SKM-1 treated with dmso at 0.1 percent for 144 hours (cell line): ENCODE measurements around the gene ATRN.

Source experiments
- DNase-seq: peaks from one replicate; lab custom pipeline; 2025; ENCODE audit not compliant: unreplicated experiment; lab: John Stamatoyannopoulos, UW

Gene ATRN

DNA sequence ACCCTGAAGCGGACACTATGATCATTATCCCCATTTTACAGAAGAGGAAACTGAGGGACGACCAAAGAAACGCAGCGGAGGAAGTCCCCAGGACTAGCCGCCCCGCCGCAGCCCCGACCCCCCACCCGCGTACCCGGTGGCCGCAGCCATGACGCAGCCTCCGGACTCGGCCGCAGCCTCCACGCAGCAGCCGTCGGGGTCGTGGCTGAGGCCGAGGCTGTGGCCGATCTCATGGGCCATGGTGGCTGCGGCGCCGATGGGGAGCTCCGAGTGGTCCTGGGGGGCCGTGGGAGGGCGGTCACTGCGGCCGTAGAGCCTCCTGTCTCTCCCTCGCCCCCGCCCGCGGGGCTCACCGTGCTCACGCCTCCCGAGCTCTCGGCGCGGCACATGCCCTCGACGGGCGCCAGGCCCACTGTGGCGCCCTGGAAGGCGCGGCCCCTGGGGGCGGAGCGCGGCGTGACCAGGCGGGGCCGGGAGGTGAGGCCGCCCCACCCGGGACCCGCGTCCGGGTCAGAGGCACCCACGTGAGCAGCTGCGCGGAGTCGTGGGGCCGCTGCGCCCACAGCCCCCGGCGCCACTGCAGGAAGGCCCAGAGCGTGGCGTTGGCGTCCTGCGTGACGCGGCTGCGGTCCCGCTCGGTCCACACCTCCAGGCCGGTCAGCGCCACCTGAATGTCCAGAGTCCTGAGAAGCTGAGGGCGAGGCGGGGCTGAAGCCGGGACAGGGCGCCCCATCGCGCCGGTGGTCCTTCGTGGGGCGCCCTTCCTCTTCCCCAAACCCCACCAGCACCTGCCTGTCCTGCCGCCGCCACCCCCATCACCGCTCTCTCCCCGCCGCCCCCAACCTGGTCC is 202.6 kb downstream of the ATRN start:
- DNase-seq: no peak

DNA sequence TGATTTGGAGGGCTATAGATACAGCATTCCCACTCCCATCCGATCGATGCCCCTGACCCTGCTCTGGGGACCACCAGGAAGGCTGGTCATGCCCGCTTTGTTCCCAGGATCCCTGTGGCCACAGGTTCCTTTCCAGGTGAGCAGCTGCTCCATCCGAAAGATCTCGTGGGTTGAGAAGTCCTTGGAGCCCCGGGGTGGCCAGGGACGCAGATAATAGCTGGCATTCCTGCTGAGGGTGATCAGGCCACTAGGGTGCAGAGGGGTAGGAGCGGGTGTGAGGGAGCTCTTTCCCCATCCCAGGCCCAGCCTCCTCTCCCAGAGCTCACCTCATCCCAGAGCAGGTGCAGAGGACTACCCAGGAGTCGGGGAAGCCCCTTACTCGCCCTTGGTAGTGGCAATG is 203.6 kb downstream of the ATRN start:
- DNase-seq: no peak

DNA sequence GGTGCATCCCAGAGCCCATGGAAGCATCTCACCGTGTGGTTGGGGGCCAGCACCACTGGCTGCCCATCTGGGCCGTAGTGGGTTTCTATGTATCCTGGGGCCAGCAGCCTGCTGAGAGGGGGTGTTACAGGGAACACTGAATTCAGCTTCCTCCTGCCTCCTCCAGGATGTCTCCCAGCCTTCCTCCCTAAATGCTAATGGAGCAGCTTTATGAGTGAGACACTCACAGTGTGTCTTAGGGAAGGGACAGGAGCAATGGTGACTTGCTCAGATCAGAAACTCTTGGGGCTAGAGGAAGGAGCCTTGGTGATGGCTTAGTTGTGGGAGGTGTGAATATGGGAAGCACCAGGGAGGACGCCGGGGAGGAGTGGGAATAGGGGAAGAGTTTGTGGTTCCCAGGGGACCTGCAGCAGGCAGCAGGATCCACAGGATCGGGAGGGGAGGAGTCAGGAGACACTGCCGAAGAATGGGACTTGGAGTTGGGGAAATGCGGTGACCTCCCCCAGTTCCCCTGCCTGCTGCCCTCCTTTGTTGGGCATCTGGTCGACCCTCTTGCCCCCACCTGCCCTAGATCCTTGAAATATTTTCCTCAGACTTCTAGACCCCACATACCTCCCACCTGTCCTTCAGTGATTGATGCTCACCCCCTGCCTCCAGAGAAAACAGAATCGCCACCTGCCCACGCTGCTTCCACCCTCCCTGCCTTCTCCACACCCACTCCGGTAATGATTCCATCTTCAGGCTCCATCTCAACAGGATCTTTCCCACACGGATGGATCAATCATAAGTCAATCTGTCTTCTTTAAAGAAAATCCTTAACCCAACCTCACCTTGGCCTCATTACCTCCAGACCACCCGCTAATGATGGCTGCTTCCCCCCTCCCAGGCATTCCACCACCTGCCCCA is 204.4 kb downstream of the ATRN start:
- DNase-seq: no peak

DNA sequence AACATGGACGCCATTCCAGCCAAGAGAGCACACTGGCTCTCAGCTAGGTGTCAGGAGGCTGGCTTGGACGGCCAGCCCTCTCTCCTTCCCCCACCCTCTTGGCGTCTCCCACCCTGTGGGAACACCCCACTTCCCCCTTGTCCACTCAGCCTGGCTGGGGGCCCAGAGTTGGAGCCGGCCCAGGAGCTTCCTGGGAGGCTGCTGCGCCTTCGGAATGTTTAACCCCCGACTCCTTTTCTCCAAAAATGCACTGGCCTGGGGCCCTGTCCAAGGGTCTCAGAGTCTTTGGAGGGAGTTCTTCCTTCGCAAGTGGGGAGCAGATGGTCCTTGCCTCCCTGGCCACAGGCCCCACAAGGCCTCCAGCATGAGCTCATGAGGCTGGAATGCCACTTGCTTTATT is 206.9 kb downstream of the ATRN start:
- DNase-seq: no peak

DNA sequence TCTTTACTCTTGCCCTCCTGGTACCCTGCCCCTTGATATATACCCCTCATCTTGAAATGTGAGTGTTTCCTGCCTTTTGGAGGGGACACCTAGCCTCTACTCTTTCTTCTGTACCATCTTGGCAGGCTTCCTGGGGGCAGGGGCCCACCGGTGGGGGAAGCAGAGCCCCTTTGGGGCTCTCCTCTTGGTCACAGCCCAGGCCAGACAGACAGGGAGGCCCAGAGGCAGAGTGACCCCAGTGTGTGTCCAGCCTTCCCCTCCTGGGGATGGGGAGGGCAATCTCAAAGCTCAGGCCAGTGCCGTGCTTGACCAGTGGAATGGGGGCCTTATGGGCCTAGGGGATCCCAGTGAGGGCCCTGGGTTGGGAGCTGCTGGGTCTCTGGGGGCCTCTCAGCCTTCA is 207.4 kb downstream of the ATRN start:
- DNase-seq: no peak

DNA sequence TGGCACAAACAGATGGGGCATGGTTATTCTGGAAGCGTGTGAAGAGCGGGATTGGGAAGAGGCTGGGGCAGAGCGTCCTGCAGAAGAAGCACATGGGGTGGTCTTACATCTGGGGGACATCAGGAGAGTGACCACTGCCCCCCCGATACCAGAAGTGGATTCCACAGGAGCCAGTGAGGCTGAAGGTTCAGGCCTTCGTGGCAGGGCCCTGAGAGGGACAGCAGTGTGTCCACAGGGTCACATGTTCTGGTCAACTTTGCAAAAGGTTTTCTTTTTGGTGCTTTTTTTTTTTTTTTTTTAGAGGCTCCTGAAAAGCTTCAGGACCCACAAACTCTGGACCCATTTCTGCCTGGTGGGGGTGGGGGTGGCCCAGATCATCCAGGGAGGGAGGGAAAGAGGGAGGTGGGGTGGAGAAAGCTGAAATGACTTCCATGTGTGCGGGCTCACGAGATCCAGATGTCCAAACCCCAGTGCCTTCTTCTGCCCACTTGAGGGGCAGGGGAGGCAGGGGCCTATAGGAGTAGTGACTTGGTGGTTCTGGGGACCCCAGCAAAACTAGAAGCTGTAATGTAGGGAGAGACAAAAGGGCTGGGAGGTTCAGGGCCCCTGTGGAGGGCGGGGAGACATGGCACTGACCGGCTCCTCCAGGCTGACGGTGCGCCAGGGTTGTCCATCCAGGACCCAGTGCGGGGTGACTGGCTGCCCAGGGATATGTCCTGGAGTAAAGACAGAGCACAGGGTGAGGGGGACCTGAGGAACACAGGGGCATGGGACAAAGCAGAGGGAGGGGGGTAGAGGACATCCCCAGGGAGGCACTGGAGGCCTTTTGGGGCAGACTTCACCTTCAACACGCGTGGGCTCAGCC is 208.3 kb downstream of the ATRN start:
- no peak for DNase-seq

DNA sequence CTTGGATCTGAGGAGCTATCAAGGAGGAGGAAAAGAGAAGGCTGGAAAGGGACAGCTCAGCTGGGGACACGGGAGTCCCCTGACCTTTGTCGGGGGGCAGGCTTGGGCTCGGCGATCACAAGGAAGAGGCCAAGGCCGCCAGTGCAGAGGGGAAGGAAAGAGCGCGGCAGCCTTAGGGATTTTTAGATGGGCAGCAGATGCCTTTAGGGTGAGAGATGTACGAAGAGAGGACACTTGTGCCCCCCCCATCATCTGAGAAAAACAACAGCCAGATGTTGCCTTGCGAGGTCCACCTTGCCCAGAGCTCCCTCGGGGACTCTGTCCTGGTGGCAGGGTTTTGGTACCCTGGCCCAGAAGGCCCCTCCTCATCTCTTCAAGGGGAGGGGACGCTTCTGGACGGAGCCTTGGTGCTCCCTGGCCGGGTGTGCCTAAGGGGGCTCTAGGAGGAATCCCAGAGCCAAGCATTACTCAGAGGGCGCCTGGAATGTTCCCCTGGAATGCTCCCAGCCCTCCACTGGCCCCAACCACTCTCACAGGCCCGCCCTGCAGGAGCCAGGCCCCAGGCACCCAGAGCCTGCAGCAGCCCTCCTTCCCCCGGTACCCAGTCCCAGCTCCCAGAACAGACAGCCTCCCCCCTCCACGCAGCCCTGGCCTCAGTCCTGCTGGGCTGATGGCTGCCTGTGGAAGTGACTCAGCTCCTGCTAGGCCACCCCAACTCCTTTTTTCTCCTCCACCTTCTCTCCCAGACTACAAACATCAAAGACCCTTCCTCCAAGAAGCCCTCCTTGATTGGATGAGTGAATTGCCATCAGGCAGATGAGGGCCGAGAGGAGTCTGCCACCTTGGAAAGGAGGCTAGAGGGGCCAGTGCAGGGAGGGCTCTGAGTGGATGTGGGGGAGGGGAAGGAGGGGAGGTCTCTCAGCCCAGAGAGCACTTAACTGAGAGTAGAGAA is 209.2 kb downstream of the ATRN start:
- DNase-seq: no peak

DNA sequence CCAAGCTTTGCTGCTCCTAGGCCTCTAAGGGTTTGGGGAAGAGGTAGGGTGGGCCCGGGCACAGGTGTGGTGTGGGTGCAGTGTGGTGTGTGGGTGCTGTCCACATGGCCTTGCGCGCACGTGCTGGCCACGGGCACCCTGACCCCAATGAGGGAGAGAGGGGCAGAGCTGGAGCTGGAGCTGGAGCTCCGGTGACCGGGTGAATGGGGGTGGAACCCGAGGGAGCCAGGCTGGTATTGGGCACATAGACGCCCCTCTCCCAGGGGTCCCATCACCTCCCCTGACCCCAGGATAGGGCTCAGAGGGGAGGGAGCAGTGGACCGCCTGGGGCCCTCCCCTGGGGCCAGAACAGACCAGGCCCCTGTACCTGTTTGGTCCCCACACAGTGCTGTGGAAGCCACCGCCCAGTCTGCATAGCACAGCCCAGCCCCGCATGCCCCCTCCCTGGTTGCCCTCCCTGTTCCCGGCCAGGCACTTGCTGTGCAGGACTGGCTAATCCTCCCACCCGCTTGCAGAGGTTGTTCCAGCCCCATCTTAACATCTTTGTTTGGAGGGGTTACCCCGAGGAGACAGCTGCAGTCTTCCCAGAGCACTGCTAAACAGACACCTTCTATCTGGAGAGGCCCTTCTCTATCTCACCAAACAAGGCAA is 210.0 kb downstream of the ATRN start:
- DNase-seq: no peak

DNA sequence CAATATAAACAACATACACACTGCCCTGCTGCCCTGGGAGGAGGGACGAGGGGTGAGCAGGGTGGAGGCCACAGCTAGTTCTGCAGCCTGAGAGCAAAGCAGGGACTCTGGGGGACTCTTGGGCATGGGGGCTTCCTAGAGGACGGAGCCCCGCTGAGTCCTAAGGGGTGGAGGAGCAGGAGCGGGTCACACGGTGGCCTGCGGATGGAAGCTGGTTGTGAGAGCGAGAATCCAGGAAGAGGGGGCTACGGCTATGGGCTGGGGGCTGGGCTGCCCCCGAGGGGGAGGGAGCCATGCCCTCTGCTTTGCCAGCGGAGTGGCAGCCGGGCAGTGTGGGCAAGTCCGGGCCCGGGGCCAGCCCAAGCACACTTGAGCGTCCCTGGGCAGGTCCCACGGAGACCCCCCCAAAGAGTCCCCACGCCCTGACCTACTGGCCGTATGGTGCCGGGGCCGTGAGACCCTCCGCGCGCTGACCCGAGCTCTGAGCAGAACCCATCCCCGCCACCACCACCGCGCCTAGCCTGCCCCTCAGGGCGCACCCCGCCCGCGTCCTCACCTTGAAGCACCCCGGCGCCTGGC is 210.6 kb downstream of the ATRN start:
- no peak for DNase-seq

DNA sequence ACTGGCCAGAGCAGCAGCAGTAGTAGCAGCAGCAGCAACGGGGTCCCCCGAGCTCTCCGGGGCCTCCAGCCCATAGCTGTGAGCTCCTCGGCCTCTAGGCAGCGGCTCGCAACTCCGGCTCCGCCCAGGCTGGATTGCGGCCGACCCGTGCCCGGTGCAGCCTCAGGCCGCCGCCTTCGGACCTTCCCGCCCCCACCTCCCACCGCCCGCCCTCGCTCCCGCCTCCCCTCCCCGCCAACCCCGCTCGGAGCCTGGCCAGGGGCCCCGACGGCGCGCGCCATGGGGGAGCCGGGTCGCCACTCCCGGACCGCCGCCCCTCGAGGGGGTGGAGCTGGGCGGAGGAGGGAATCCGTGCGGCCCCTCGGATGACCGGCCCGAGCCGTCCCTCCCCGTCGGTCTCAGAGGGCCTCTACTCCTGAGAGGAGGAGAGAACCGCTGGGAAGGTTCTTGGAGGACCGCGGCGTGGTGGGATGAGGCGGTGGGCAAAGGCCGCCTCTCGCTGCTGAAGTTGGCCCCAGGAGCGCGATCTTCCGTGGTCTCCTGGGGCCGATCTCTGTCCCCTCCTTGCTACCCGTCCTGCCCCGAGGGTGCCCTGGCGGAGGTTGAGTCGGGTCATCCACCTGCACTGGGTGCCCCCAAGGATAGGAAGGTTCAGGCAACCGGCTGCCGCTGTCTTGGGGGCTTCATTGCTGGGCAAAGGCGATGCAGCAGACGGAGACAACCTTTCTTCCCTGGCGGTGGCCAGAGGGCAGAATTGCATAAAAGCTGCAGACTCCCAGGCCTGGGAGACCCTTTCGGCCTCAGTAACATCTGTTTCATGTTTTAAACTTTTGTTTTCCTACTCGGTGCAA is 211.3 kb downstream of the ATRN start, which contains the start of gene ADAM33:
TSS of gene ADAM33 (minus strand) at position 80 of the 851 bp plus-strand sequence. CDS start at position 74, 6 bp downstream.
- no peak for DNase-seq

DNA sequence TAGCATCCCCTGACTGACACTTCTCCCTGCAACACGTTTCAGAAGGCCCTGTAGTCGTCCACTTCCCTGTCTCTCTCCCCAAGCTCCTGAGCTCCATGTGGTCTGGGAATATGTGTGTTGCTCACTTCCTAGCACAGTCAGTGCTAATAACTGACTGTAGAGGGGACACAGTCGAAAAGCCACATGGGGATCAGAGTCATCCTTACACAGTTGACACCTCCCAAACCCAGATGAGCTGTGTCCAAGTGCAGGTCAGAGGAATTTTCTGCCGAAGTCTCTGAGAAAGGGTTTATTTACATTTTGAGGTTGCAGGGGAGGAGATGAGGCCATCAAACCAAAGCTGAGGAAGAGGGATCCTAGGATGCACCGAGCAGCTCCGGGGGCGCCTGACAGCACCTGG is 214.5 kb downstream of the ATRN start:
- DNase-seq: no peak

DNA sequence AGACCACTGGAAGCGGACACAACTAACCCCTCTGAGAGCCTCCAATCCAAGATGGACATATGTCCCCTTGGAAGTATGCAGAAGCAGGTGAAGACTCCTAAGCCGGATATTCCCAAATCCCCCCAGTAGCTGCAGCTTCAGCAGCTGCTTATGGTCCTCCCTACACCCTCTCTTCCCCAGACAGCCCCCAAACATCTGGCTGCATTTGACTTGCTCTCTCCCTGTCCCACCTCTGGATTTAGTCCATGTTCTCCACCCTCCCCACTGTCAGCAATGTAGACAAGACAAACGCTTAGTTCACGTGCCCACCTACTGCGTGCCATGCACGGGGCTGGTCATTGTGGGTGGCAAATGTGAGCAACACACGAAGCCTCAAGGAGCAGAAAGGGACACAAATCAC is 215.6 kb downstream of the ATRN start:
- no peak for DNase-seq

DNA sequence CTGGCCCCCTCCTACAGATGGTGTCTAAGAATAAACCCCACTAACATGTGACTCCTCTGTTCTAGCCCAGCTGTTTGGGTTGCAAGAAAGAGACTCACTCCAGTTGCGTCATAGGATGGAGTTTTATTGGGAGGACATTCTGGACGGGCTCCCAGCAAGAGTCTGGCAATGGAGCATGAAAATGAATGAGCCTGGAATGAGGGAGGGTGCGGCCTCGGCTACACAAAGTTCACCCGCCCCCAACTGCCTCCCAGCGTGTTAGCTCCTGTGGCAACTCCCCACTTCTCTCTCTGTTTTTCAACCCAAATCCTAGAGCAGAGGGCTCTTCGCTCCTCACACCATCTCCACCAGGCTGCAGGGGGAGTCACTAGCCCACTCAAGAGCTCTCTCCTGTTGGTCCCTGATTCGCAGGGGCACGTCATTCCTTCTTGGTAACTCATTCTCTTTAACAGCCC is 216.1 kb downstream of the ATRN start:
- no peak for DNase-seq

DNA sequence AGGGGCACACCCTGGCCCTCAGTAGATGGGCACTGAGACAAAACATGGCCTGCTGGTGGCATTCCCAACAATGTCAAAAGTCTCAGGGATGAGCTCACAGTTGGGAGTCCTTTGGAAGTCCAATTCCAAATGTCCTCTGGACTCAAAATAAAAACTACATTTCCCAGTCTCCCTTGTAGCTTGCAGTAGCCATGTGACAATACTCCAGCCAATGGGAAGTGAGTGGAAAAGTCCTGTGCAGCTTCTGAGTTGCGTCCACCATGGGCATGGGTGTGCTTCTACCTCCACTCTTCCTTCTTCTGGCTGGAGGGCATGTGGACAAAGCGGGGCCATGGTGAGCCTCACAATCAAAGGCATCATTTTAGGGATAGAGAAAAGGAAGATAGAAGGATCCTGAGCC is 216.8 kb downstream of the ATRN start:
- no peak for DNase-seq

DNA sequence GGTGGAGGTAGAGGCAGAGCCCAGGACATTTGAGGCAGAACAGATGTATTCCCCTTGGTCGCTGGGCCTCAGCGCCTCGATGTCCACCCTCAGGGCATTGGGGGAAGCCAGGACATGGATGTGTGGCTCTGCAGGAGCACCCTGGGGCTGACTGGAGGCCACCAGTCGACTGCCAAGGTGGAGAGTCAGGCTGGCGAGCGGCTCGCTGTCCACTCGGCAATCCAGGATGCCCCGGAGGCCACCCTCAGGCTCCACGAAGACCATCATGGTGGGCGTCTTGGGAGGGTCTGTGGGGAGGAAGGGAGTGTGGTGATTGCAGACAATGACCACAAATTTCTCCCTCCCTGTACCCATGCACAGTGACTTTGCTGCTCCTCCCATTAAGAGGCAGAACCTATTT is 219.2 kb downstream of the ATRN start:
- DNase-seq: no peak

DNA sequence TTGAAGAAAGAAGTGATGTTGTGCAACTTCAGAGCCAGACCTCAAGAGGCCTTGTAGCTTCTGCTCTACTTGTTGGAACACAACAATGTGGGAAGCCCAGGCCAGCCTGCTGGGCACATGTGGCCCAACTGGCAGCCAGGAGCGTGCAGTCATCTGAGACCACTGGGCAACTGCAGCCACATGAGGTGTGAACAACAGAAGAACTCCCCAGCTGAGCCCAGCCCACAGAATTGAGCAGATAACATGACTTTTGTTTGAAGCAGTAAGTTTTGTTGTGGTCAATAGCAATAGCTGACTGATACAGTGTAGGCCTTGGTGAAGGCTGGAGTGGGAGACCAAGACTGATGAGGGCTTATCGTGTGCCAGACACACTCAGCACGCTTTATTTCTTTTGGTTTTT is 219.6 kb downstream of the ATRN start:
- no peak for DNase-seq

DNA sequence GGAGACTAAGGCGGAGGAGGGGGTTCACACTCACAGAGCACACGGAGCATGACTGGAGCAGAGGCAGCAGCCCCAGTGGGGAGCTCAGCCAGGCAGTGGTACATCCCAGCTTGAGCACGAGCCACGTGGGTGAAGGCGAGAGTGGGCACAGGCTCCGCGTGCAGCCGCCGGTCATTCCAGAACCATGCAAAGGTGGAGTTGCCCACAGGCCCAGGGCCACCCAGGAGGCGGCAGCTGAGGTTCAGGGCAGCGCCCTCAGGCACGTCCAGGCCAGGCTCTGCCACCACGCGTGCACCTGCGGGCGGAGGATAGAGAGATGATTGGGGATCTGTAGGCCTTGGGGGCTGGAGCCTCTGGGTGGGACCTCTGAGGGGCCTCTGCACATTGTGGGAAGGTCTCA is 220.5 kb downstream of the ATRN start:
- no peak for DNase-seq

DNA sequence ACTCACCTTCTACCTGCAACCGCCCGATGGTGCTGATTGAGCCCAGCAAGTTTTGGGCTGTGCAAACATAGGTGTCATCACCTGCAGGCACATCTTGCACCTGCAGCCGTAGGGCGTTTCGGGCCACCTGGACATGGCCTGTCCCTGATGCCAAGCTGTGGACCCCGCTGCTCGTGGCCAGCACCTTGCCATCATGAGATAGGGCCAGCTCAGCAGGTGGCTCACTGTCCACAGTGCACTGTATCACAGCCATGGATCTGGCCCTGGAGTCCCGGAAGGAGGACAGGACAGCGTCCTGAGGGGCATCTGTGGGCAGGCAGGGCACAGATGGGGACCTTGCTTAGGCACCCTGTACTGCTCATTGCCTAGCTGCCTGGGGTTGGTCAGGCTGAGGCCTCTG is 221.1 kb downstream of the ATRN start:
- DNase-seq: no peak
